Fibroblast of lung (primary cell): ENCODE measurements around the gene SGMS2.

ENCODE experiments used
- EZH2 ChIP-seq: IDR thresholded peaks from 2 replicates; pipeline ENCODE4 v1.5.1; 2012; ENCODE audit warnings: low read length, control low read depth, mild to moderate bottlenecking; ENCODE audit errors: missing control alignments
- TF ChIP-seq, protein P1 (sequence below), 2 donors: IDR thresholded peaks in 1 of 2; conservative IDR thresholded peaks in 1 of 2; 1 replicate in 1 of 2; 2 replicates in 1 of 2; pipeline ENCODE4 v1.5.1; 2011 to 2012; ENCODE audit warnings: low read length in 2 of 2, control low read depth in 1 of 2, inconsistent platforms in 1 of 2, low read depth in 1 of 2, mild to moderate bottlenecking in 1 of 2

- TF ChIP-seq, protein P1, sequence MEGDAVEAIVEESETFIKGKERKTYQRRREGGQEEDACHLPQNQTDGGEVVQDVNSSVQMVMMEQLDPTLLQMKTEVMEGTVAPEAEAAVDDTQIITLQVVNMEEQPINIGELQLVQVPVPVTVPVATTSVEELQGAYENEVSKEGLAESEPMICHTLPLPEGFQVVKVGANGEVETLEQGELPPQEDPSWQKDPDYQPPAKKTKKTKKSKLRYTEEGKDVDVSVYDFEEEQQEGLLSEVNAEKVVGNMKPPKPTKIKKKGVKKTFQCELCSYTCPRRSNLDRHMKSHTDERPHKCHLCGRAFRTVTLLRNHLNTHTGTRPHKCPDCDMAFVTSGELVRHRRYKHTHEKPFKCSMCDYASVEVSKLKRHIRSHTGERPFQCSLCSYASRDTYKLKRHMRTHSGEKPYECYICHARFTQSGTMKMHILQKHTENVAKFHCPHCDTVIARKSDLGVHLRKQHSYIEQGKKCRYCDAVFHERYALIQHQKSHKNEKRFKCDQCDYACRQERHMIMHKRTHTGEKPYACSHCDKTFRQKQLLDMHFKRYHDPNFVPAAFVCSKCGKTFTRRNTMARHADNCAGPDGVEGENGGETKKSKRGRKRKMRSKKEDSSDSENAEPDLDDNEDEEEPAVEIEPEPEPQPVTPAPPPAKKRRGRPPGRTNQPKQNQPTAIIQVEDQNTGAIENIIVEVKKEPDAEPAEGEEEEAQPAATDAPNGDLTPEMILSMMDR (conservative IDR thresholded peaks at IDR 0.05 in 1 of 2, IDR thresholded peaks at IDR 0.05 in 1 of 2; ENCODE audit: low read depth in 1 of 2, low read length in 2 of 2), result no peak
- no peak for TF ChIP-seq EZH2
Observed at GRCh38 chr4:107908377-107908776, 83.6 kb downstream of the SGMS2 start.
